T-cell (primary cell): ENCODE data around the gene LMNTD2. TPM values are rescaled to one million over a fixed set of nuclear protein-coding genes. Genes with fewer than 3 reads are reported as not detected.

Experiments
- ATAC-seq, 4 experiments: fragments of 200-7000 bp in 3 of 4; fragments of 150-1000 bp in 1 of 4; cut with Tn5 transposase; replicated peaks in 1 of 4; 1 replicate in 3 of 4; 2 replicates in 1 of 4; pipeline ENCODE4 v1.10.0; 2021; ENCODE audit warnings: moderate library complexity in 3 of 4, mild to moderate bottlenecking in 2 of 4, moderate number of reproducible peaks in 1 of 4
- CTCF ChIA-PET, 2 donors: fragments of 300-600 bp; sonication (Branson Sonifier 250); formaldehyde crosslinking; loops; one replicate each; lab custom pipeline; 2022; ENCODE audit warnings: antibody characterized with exemption in 2 of 2; lab: Charles Lee
- POLR2A ChIA-PET, 2 donors: fragments of 300-600 bp; sonication (Branson Sonifier 250); formaldehyde crosslinking; loops; one replicate each; lab custom pipeline; 2022; ENCODE audit warnings: antibody characterized with exemption in 2 of 2; lab: Charles Lee
- DNase-seq, 35 experiments: peaks; one replicate each; pipeline versions ENCODE4 v3.0.0 to v3.0.0-alpha.2; 2013 to 2023
- H3K27ac ChIP-seq: one replicate; pipeline ENCODE4 v1.5.1; 2013; ENCODE audit warnings: low read length
- H3K27me3 ChIP-seq, 2 experiments: replicated peaks in 1 of 2; 1 replicate in 1 of 2; 2 replicates in 1 of 2; pipeline versions ENCODE4 v1.6.1 to v1.7.0; 2013; ENCODE audit warnings: low read length in 1 of 2, mixed read lengths in 1 of 2; ENCODE audit not compliant: control insufficient read depth in 2 of 2, insufficient read depth in 2 of 2; ENCODE audit errors: extremely low read depth in 1 of 2
- H3K36me3 ChIP-seq, 2 donors: 1 replicate in 1 of 2; 2 replicates in 1 of 2; pipeline versions ENCODE4 v1.6.1 to v1.7.0; 2013; ENCODE audit warnings: low read length in 1 of 2; ENCODE audit not compliant: control insufficient read depth in 2 of 2, insufficient read depth in 1 of 2; ENCODE audit errors: extremely low read depth in 1 of 2
- H3K4me1 ChIP-seq, 2 experiments: 1 replicate in 1 of 2; 2 replicates in 1 of 2; pipeline versions ENCODE4 v1.6.1 to v1.7.0; 2013; ENCODE audit warnings: low read length in 2 of 2, mixed read lengths in 1 of 2; ENCODE audit not compliant: insufficient read depth in 2 of 2, control insufficient read depth in 1 of 2; ENCODE audit errors: extremely low read depth in 1 of 2
- H3K4me3 ChIP-seq, 2 donors: 1 replicate in 1 of 2; 2 replicates in 1 of 2; pipeline versions ENCODE4 v1.5.1 to v1.7.0; 2013; ENCODE audit warnings: mild to moderate bottlenecking in 2 of 2, low read length in 1 of 2, moderate library complexity in 1 of 2; ENCODE audit not compliant: control insufficient read depth in 1 of 2; ENCODE audit errors: extremely low read depth in 1 of 2
- H3K9me3 ChIP-seq: 2 replicates; pipeline ENCODE4 v1.7.0; 2013
- H3K27ac Mint-ChIP-seq, 2 donors: one replicate each; pipeline ENCODE4 v1.8.0; 2020 to 2021; ENCODE audit warnings: mild to moderate bottlenecking in 2 of 2, mixed read lengths in 2 of 2
- H3K27me3 Mint-ChIP-seq, 2 donors: one replicate each; pipeline ENCODE4 v1.8.0; 2021 to 2022; ENCODE audit warnings: mixed read lengths in 2 of 2
- H3K36me3 Mint-ChIP-seq: one replicate; pipeline ENCODE4 v1.8.0; 2021; ENCODE audit warnings: mixed read lengths
- H3K4me1 Mint-ChIP-seq, 3 donors: one replicate each; pipeline ENCODE4 v1.8.0; 2020 to 2022; ENCODE audit warnings: mixed read lengths in 3 of 3, mild to moderate bottlenecking in 1 of 3
- H3K4me3 Mint-ChIP-seq, 3 donors: one replicate each; pipeline ENCODE4 v1.8.0; 2020 to 2022; ENCODE audit warnings: mild to moderate bottlenecking in 3 of 3, mixed read lengths in 3 of 3, moderate library complexity in 3 of 3
- H3K9me3 Mint-ChIP-seq, 3 donors: one replicate each; pipeline ENCODE4 v1.8.0; 2020 to 2022; ENCODE audit warnings: mixed read lengths in 3 of 3
- WGBS: methylation state at CpG from one replicate; pipeline ENCODE4 v1.1.5; 2013; ENCODE audit warnings: missing lambda C conversion rate; ENCODE audit not compliant: insufficient coverage; 5-methylcytosine and 5-hydroxymethylcytosine counted together
- total RNA-seq, 35 experiments: library from RNA in 6 of 35; stranded (reverse) in 6 of 35; fragments of 120-200 nt in 1 of 35; gene quantifications; one replicate each; pipeline versions ENCODE4 v1.2.1 to v1.2.4 and lab custom pipeline; 2013 to 2026

The LMNTD2 gene
- total RNA-seq, 5 donors from 2014 or later (not counting 1 experiment from before 2014, with no cell fraction given), result 5.1 to 13.4 (median 8.8) TPM

DNA sequence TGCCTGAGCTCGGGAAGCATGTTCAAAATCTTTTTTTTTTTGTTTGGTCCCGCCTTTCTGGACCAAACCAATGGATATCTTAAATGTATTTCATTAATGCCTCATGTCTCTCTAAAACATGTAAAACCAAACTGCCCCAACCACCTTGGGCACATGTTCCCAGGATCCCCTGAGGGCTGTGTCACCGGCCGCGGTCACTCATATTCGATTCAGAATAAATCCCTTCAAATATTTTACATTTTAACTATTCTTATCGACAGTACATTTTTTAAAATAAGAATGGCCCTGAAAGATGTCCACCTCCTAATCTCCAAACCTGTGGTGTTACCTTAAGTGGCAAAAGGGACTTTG lies 55.6 kb downstream of the LMNTD2 start:
- peak overlapping the region; percentile 62 to 96 (median 94) for H3K4me3 Mint-ChIP-seq
- DNase-seq (no peak), ATAC-seq (no peak)
- no peaks in the 10 kb centered on the region for H3K9me3 Mint-ChIP-seq
- H3K36me3 Mint-ChIP-seq, result peaks cover 3% of the 10 kb centered on the region
- CTCF ChIA-PET, result no interaction called here
- peak overlapping the region in 1 of 2 donors; percentile 44 for H3K27ac Mint-ChIP-seq
- H3K4me1 ChIP-seq, result peaks cover 13 to 46% of the 10 kb centered on the region in 2 experiments
- POLR2A ChIA-PET, result no interaction called here
- peaks cover 6 to 19% of the 10 kb centered on the region in 2 donors for H3K36me3 ChIP-seq
- no peaks in the 10 kb centered on the region for H3K27me3 Mint-ChIP-seq
- H3K27me3 ChIP-seq, result no peaks in the 10 kb centered on the region
- 87% methylated on average over 3 of the region's 7 CpGs for WGBS
- no peak overlapping the region for H3K27ac ChIP-seq
- peaks cover 11 to 41% (median 31%) of the 10 kb centered on the region in 3 donors for H3K4me1 Mint-ChIP-seq
- H3K4me3 ChIP-seq, result no peak overlapping the region
- no peaks in the 10 kb centered on the region for H3K9me3 ChIP-seq

Other genes with a start within 250 kb of the LMNTD2 start
- 100 to 1,000 TPM; 201 to 427 (median 243) TPM for gene IFITM1, start 246.7 kb downstream of the LMNTD2 start, total RNA-seq
- gene IFITM3, start 239.9 kb downstream of the LMNTD2 start, total RNA-seq, result 10 to 100 TPM in 4 of 5 donors, 1 to 10 TPM in 1; 2.1 to 35.5 (median 17.6) TPM
- 1 to 10 TPM; 1.7 to 5.6 (median 2.8) TPM for gene B4GALNT4, start 191.2 kb downstream of the LMNTD2 start, total RNA-seq
- under 1 TPM in 4 of 5 donors, not detected in 1; 0.32 to 0.85 (median 0.47) TPM for gene PKP3, start 166.5 kb downstream of the LMNTD2 start, total RNA-seq
- gene SIGIRR, start 145.7 kb downstream of the LMNTD2 start, total RNA-seq, result 100 to 1,000 TPM; 395 to 488 (median 460) TPM
- 100 to 1,000 TPM; 103 to 128 (median 120) TPM for gene ANO9, start 118.7 kb downstream of the LMNTD2 start, total RNA-seq
- 10 to 100 TPM; 22.4 to 33.5 (median 28.7) TPM for gene PTDSS2, start 110.5 kb downstream of the LMNTD2 start, total RNA-seq
- gene RNH1, start 53.5 kb downstream of the LMNTD2 start, total RNA-seq, result 100 to 1,000 TPM; 126 to 141 (median 131) TPM
- gene HRAS, start 25.2 kb downstream of the LMNTD2 start, total RNA-seq, result 10 to 100 TPM; 27.6 to 53.4 (median 47.6) TPM
- 1 to 10 TPM; 3.4 to 6.1 (median 5.6) TPM for gene LRRC56, start 23.2 kb downstream of the LMNTD2 start, total RNA-seq
- gene RASSF7, start 232 bp upstream of the LMNTD2 start, total RNA-seq, result 10 to 100 TPM; 23.2 to 68.4 (median 63.4) TPM
- 10 to 100 TPM; 40.2 to 69.4 (median 66.3) TPM for gene PHRF1, start 15.7 kb upstream of the LMNTD2 start, total RNA-seq
- 100 to 1,000 TPM in 1 of 5 donors, 10 to 100 TPM in 4; 58.9 to 128 (median 73.7) TPM for gene IRF7, start 55.2 kb upstream of the LMNTD2 start, total RNA-seq
- gene CDHR5, start 64.2 kb upstream of the LMNTD2 start, total RNA-seq, result under 1 TPM in 2 of 5 donors, not detected in 3; 0.26 to 0.29 TPM
- not detected for gene SCT, start 66.4 kb upstream of the LMNTD2 start, total RNA-seq
- 1 to 10 TPM in 2 of 5 donors, under 1 TPM in 3; 0.49 to 1.3 (median 0.98) TPM for gene DRD4, start 76.5 kb upstream of the LMNTD2 start, total RNA-seq
- gene DEAF1, start 134.5 kb upstream of the LMNTD2 start, total RNA-seq, result 100 to 1,000 TPM in 1 of 5 donors, 10 to 100 TPM in 4; 55.8 to 121 (median 57.3) TPM
- gene TMEM80, start 135.1 kb upstream of the LMNTD2 start, total RNA-seq, result 10 to 100 TPM; 21.2 to 43.9 (median 42.4) TPM
- 10 to 100 TPM in 4 of 5 donors, 1 to 10 TPM in 1; 7.5 to 18.5 (median 14.6) TPM for gene EPS8L2, start 145.5 kb upstream of the LMNTD2 start, total RNA-seq
- gene TALDO1, start 186.7 kb upstream of the LMNTD2 start, total RNA-seq, result 100 to 1,000 TPM in 3 of 5 donors, 10 to 100 TPM in 2; 60.5 to 106 (median 102) TPM
- 10 to 100 TPM; 40.8 to 73.5 (median 70.2) TPM for gene GATD1, start 216.7 kb upstream of the LMNTD2 start, total RNA-seq
- gene CEND1, start 229.4 kb upstream of the LMNTD2 start, total RNA-seq, result under 1 TPM in 3 of 5 donors, not detected in 2; 0.18 to 0.28 (median 0.20) TPM
- gene SLC25A22, start 237.5 kb upstream of the LMNTD2 start, total RNA-seq, result 10 to 100 TPM; 22.4 to 37.4 (median 35.1) TPM
- gene PIDD1, start 244.5 kb upstream of the LMNTD2 start, total RNA-seq, result 10 to 100 TPM; 31.1 to 46.6 (median 39.1) TPM
- gene RPLP2, start 249.2 kb upstream of the LMNTD2 start, total RNA-seq, result 1,000 to 10,000 TPM; 4,736 to 5,826 (median 5,260) TPM